GM21786 (cell line): ENCODE results near the gene SRI.
A peak's percentile ranks its signal among the peaks of the same experiment; 100 is the strongest.

Experiments
- ATAC-seq: cut with Tn5 transposase; IDR thresholded peaks from one replicate; pipeline ENCODE4 v1.9.1; 2021; ENCODE audit not compliant: unreplicated experiment

The SRI gene

GRCh38 chr7:88226201-88226600, 6.4 kb upstream of the SRI start:
- no peak for ATAC-seq

DNA sequence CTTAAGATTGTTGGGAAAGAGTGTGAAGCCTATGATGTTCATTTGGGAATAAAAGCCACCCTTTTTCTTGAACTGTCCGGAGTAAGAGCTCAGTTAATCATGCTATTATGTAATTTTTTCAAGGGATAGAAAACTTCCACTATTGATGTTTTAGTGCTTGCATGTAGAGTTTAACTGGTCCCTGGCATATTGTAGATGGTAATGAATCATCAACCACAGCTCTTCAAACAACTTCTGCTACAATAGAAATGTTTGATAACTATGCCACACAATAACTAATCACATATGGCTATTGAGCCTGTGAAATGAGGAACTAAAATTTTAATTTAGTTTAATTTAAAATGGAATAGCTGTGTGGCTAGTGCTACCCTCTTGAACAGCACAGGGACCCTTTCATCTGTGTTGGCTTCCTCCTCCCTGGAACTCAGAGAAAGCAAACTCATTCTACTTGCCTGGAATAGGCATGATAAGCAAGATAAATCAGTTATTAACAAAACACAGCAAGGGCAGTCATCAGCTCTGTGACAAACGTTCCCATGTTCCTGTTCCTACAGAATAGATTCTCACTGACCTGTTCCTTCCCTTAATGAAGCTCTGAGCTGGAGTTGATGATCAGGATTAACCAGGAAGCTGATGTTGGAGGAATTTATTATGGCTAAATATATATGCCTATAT, 4.9 kb upstream of the SRI start:
- no peak for ATAC-seq

DNA sequence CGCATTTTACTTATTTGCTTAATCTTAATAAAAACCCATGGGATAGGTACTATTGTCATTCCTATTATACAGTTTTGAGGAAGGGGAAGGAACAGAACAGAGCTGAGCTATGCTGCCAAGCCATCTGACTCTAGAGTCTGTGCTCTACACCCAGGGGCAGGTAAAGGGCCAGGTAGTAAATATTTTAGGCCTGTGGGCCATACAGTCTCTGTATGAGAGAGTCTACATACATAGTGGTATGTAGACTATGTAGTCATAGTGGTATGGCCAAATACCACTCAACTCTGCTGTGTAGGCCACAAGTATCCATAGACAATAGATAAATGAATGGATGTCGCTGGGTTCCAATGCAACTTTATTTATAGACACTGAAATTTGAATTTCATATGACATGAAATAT, 3.4 kb upstream of the SRI start:
- ATAC-seq = no peak

DNA sequence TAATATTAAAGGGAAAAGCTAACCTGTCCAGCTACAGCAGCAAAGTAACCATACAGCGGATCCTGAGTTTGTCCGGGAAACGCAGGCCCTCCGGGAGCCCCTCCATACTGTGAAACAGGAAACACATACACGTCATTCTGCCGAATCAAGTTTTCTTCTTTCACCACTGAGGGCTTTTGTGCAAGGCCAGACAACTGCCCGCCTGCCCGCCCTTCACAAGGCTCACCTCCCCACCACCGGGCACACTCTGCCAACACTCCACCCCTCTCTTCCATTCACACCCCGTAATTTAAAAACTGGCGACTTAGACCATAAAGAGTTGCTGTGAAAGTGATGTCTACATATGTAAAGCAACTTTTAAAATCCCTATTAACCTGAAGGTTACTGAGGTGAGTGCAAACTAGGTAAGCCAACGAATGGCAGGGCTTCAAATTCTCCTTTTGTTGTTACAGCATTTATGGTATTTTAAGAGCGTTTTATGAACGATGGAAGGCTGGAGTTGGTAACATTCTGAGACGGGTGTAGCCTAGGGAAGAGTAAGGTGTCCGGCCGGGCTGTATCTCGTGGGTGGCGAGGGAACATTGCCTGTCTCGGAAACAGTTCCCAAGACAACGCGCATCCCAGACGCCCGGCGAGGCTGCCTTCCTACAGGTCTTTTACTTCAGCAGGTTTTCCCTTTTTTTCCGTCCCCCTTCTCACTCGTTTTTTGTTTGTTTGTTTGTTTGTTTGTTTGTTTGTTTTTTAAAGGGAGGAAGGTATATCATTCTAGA, 817 bp downstream of the SRI start:
- ATAC-seq = peak; percentile 29

GRCh38 chr7:88218429-88218745, 1.5 kb downstream of the SRI start:
- ATAC-seq = no peak

- ATAC-seq = peak; percentile 77
Observed at GRCh38 chr7:88217675-88218428, 2.0 kb downstream of the SRI start.

- ATAC-seq = no peak
Observed at GRCh38 chr7:88216276-88216675, 3.6 kb downstream of the SRI start.

GRCh38 chr7:88215295-88215694, 4.5 kb downstream of the SRI start:
- no peak for ATAC-seq

GRCh38 chr7:88214456-88214855, 5.4 kb downstream of the SRI start:
- no peak for ATAC-seq

- no peak for ATAC-seq
Observed at GRCh38 chr7:88212918-88213317, 6.9 kb downstream of the SRI start.

DNA sequence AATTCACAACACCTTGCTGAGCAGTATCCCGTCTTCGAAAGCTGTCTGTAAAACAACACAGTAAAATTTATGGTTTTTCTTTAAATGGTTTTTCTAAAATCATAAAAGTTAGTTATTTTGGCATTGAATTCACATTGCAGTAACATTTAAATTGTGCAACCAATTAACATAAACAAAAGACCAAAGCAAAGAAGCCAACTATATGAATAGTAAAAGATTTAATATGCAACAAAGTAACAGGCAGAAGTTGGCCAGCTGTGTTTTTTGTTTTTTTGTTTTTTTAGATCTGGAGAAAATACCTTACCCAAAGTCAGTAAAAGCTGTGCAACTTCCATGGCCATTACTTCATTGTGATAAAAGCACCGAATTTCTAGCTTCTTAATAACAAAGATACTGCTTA, 11.3 kb downstream of the SRI start:
- ATAC-seq = no peak

DNA sequence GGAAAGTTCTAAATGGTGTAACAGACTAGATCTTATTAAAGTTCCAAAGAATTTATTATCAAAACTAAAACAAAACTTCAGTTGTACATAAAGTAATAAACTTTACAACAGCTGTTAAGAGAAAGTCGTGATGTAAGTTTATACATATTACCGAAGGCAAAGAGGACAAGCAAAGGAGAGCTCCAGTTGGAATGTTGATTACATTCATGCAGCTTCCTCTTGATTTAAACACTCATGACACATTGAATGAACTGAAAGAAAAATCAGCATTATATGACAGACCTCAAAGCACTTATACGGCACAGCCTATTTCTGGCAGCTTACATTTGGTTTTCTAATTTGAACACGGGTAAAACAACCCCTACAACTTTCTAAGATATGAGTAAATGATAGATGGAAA, 13.6 kb downstream of the SRI start:
- ATAC-seq = no peak

- no peak for ATAC-seq
Observed at GRCh38 chr7:88205179-88205578, 14.7 kb downstream of the SRI start.

DNA sequence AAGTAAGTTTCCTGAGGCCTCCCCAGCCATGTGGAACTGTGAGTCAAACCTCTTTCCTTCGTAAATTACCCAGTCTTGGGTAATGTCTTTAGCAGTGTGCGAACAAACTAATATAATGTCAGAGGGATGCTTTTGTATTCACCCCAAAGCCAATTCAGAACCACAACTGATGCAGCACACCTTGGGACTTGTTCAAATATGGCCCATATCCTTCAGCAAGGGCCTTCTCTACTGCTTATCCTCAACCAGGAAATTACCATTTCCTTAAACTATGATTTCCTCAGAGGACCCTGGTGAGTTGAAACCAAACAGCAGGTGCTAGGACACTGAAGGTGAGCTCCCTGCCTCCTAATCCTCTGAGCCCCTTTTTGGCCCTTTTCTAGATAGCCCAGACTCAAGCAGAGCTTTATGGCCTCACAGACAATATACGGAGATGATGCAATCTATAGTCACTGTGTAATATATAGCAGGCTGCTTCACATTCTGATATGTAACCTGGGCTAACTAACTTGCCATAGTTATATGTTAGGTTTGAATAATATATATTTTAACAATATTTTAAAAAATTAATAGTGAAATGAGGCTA, 15.2 kb downstream of the SRI start:
- no peak for ATAC-seq

GRCh38 chr7:88203401-88203800, 16.4 kb downstream of the SRI start:
- ATAC-seq = no peak

- ATAC-seq = no peak
Observed at GRCh38 chr7:88202799-88203198, 17.0 kb downstream of the SRI start.

- peak; percentile 43 for ATAC-seq
Observed at GRCh38 chr7:88202278-88202677, 17.6 kb downstream of the SRI start.

- no peak for ATAC-seq
Observed at GRCh38 chr7:88201305-88201704, 18.5 kb downstream of the SRI start.

- ATAC-seq = no peak
Observed at GRCh38 chr7:88200789-88201188, 19.0 kb downstream of the SRI start.

GRCh38 chr7:88200261-88200660, 19.6 kb downstream of the SRI start:
- no peak for ATAC-seq

DNA sequence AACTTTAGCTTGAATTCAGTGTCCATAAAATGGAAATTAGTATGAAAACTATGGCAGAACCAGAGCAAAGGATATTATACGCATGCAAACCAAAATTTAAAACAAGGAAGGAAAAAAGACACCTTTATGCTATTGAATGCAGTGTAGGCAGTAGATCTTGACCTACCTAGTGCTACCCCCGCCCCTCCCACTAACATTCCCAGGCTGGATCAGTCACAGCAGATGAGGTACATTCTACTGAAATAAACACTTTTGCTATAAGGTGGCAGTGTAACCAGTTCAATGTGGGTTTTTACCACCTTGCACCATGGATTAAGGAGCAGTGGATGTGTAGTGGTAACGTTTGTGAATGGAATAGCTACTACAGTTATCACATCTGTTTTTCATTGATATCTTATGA, 27.9 kb downstream of the SRI start:
- no peak for ATAC-seq

DNA sequence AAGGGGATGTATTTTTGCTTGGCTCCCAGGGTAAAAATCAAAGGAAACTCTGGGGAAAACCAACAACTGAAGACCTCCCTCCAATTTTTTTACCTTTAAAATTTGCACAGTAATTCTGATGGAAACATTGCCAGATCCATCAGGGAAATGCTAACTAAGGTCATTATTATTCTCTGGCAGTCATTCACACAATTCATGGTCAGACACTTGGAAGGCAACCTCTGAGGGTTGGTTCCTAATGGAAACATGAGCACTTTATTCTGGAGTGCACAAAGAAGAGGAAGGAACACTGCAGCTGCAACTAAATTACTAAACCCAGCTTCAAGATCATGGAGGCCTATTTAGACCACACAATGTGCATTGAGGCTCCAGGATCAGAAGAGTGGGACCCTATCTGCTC, 34.2 kb downstream of the SRI start:
- ATAC-seq = no peak
